Left kidney (tissue), 2 donors: ENCODE results near the gene TBC1D22A. TPM values are rescaled to one million over a fixed set of nuclear protein-coding genes. Genes with fewer than 3 reads are reported as not detected.
"Not testable (repeated sequence)": the region's sequence is repeated elsewhere in the genome, so short reads cannot be mapped to it uniquely, and the experiment has no call there.

Experiments
- DNase-seq: peaks from one replicate; pipeline ENCODE4 v3.0.0-alpha.2; 2013
- polyA plus RNA-seq: library from polyadenylated mRNA; unstranded; fragments of 120-200 nt; gene quantifications from one replicate; pipeline ENCODE4 v1.2.1, GENCODE V29; 2013; ENCODE audit not compliant: insufficient read length

Gene TBC1D22A
- polyA plus RNA-seq, 1 donor = 15.0 TPM

GRCh38 chr22:47139790-47140119, 377.3 kb downstream of the TBC1D22A start:
- no peak for DNase-seq

GRCh38 chr22:47140975-47141374, 378.5 kb downstream of the TBC1D22A start:
- not testable (repeated sequence) for DNase-seq

GRCh38 chr22:47142427-47143046, 380.1 kb downstream of the TBC1D22A start:
- DNase-seq = no peak

DNA sequence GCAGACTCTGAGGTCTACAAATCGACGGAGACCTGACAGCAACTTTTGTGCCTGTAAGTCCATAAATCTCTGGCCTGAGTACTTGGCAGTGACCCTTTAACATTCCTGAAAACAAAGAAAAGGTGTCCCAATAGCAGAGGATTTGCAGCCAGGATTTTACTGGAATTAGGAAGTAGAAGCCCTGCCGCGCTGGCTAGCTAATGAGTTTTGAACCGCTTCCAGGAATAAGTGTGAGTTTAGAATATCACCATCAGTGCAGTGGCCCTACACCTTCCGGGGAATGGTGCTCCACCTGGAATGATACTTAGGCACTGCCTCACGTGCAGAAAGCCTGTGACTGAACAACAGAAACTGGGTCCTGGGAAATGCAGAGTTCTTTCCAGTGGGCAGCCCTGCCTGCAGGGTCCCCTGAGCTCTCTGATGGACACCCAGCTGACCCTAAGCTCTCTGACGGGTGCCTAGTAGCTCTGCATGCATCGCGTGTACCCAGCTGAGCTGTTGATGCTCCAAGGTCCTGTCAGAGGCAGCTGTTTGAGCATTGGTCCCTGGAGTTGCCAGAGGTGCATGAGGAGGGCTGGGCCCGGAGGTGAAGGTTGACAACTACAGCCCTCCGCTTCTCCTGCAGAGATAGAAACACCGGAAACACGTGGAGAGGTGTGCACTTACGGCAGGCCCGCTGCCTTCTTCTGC, 380.9 kb downstream of the TBC1D22A start:
- no peak for DNase-seq

DNA sequence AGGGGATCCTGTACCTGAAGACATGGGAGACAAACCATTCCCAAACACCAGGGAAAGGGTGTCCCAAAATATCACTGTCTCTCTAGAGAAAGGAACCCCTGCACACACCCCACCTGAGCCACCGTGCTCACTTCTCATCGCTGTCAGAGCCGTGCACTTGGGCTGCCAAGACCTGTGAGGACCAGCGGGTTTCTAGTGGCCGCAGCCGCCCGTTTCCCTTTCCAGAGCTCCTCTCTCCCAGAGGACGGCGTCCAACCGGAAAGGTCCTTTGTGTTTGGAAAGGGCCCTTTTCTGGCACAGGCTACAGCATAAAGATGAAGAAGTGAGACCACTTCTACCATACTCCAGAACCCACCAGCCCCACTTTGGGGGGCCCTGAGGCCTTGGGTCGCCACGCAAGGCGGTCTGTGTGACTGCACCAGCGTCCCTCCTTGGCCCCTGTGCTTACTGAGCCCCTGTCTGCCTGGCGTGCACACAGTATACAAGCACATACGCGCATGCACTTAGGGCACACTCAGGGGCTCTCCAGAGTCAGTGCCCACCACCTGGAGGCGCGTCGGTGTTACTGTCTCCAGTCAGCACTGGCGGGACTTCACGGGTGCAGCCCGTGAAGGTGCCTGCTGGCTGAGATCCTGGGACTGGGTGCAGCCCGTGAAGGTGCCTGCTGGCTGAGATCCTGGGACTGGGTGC, 381.8 kb downstream of the TBC1D22A start:
- no peak for DNase-seq

GRCh38 chr22:47144791-47145425, 382.5 kb downstream of the TBC1D22A start:
- DNase-seq = no peak

DNA sequence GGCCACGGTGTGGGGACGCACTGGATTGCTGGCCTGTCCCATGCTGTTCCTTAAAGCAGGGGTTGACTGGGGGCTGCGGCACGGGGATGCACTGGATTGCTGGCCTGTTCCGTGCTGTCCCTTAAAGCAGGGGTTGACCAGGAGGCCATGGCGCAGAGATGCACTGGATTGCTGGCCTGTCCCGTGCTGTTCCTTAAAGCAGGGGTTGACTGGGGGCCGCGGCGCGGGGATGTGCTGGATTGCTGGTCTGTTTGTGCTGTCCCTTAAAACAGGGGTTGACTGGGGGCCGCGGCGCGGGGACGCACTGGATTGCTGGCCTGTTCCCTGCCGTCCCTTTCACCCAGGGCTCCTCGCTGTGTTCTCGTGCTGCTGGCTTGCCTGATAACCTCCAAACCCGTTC, 383.4 kb downstream of the TBC1D22A start:
- no peak for DNase-seq

DNA sequence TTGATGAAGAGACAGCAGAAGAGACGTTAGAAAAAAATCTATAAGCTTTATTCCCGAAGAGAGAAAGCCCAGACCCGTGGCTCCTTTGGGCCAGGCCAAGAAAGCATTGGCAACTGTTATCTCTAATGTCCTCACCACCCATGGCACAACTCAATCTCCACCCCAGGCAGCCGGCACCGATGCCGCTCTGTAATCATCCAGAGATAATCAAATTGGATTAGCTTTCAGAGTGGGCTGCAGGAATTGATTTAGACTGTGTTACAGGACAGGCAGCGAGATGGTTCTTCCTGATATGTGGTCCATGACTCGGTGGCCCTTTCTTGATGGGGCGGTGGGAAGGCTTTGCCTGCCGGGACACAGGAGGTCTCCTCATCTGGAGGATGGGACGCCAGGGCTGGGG, 383.9 kb downstream of the TBC1D22A start:
- DNase-seq = no peak

DNA sequence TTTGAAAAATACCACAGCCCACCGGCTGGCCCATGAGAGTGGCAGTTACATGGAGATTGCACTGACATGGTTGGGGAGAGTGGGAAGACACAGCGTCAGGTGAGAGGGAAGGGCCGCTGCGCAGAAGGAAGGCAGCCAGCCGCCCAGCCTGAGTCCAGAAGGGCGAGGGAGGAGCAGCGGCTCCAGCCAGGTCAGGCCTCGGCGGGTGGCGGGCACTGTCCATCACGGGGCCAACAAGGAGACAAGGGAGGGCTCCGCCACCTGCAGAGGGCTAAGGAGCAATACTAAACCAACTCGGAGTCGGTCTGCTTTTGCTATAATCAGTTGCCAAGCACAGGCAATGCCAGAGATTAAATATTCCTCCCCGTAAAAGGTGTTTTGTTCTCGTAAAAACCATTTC, 384.5 kb downstream of the TBC1D22A start:
- no peak for DNase-seq

DNA sequence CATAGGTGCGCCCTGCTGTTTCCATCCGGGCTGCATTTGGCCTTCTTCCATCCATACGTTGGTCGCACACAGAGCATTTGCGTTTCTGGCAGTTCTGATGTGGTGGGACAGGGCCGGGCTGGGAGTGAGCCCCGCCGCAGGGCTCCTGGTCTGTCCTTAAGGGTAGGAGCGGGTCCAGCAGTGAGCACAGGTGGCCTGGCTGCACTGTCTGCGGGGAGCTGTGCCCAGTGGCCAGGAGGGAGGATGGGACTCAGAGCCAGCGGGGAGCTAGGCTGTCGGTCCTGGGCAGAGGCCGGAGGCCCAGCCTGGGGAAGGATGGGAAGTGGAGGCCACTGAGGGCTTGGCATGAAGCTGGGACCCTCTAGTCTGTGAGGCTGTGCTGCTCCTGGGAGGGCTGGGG, 385.1 kb downstream of the TBC1D22A start:
- DNase-seq = no peak

DNA sequence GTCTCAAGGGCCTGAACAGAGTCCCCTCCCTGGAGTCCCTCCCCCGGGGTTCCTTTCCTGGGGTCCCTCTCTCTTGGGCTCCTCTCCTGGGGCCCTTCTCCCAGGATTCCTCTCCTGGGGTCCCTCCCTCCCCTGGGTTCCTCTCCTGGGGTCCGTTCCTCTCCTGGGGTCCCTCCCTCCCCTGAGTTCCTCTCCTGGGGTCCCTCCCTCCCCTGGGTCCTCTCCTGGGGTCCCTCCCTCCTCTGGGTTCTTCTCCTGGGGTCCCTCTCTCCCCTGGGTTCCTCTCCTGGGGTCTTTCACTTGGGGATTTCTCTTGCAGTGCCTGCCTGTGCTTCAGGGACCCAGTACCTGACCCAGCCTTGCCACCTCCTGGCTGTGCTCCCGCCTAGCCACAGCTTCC, 386.1 kb downstream of the TBC1D22A start:
- DNase-seq = no peak

DNA sequence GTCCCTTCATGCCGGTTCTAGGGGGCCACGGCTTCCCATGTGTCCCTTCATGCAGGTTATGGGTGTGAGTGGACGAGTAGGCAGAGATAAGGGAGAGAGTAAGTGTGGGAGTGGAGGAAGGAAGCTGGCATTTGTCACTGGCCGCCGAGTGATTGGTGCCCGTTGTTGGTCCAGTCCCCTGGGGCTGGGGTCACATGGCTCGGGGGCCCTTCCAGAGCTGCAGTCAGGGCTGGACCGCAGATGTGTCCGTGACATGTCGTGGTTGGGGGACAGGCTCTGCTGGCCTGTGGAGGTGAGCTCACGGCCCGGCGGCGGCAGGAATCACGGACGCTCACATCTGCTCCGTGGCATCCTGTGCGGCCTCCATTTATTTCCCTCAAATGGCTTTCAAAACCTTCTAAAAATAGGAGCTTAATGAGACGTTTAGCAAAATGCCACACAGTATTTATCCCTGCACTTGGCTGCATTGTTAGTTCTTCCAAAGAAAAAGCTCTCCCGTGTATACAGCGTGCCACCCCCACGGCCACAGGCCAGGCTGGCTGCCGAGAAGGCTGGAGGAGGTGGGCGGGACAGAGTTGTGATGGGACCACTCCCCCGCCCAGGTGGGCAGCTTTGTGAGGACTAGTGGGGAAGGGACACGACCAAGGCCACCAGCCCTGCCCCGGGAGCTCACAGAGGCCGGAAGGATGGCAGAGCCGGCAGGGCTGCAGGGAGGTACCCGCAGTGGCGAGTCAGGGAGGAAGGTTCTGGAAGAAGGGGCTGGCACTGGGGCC, 386.7 kb downstream of the TBC1D22A start:
- no peak for DNase-seq

DNA sequence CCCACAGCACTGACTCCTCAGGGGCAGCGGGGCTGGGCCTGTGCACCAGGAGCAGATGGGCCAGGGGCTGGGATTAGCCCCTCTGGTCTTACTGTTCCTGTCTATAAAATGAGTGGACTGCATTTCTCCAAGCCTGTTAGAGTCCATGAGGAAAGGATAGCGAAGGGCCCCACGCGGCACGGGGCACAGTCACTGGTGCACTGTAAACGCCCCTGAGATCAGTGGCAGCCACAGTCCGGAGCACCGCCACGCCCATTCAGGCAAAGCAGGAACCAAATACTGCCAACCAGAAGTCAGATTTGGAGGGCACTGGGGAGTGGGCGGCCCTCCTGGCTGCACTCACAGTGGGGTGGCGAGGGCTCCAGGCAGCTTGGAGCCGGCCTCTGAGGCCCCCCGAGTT, 387.5 kb downstream of the TBC1D22A start:
- no peak for DNase-seq

DNA sequence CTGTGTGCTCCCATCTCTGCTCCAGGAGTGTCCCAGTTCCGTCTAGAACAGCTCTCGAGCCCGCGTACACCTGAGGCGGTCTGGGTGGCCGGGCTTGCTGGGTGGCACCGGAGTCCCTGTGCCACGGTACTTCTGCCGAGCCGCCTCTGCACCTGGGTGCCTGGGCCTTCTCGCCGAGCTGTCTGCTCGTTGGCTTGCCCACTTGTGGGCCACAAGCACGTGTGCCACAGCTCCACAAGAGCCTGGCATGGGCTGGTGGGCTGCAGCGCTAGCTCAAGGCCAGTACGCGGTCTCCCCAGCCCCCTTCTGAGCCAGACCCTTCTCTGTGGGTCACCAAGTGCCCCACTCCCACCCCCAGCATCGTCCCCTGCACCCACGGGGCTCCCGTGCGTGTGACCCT, 388.0 kb downstream of the TBC1D22A start:
- DNase-seq = no peak

- no peak for DNase-seq
Observed at GRCh38 chr22:47151064-47151463, 388.6 kb downstream of the TBC1D22A start.

- DNase-seq = no peak
Observed at GRCh38 chr22:47151490-47151889, 389.0 kb downstream of the TBC1D22A start.

- no peak for DNase-seq
Observed at GRCh38 chr22:47152236-47152635, 389.8 kb downstream of the TBC1D22A start.

- DNase-seq = no peak
Observed at GRCh38 chr22:47152938-47153337, 390.5 kb downstream of the TBC1D22A start.

DNA sequence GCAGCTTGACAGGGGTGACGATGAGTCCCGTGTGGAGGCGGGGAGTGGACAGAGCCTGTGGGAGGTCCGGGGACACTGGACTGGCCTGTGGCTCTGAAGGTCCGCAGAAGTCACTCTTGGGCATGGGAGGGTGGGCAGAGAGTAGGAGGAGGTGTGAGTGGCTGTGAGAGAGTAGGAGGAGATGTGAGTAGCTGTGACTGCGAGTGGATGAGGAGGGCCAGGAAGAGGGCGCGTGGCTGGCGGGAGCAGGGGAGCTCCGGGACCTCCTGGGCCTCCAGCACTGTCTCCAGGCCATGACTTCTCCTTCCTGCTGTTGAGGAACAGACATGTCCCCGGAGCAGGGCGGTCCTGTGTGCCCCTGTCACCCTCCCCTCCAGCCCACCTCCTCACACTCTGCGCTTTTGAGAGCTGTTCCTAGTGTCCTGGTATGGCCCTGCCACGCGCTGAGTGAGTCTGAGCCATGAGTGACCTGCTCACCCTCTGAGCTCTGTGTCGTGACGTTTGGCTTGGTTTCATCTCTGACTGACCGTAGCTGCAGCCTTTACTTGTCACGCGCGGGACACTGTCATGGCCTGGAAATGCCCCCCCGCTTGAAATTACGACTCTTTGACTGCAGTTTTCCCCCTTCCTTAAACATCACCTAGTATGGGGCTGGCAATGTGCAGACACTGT, 391.5 kb downstream of the TBC1D22A start:
- no peak for DNase-seq

- no peak for DNase-seq
Observed at GRCh38 chr22:47154621-47155081, 392.2 kb downstream of the TBC1D22A start.

DNA sequence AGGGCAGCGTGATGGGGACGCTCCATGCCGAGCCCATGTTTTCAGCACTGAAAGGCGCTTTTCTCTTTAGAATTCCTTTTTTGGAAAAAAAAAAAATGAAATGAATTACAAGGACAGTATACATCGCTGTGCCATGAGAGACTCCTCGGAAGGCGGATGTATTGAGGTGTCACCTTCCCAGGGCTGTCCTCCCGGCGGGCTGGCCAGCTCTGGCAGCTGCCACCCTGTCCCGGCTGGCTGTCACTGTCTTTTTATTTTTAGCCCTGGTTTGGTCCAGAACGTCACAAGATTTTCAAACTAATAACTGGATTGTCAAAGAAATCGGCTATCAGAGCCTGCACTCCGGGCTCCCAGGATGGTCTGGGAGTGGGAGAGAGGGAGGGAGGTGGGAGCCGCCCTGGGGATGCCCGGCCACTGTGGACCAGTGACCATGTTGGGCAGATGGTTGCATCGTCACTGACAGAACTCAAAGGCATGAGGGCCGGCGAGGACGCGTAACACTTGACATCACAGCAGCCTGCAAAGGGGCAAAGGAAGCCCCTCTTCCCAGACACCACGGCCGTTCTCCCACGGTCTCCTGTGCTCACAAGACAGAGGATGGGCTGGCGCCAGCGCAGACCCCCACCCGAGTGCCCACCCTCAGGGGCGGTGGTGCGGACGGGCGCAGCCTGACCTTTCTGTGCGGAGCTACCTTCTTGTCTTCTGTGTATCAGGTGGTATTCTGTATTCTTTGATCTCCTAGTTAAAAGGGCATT, 392.9 kb downstream of the TBC1D22A start:
- DNase-seq = no peak
